Thoracic aorta (tissue), 2 donors: ENCODE results near the gene YKT6. TPM values are rescaled to one million over a fixed set of nuclear protein-coding genes. Genes with fewer than 3 reads are reported as not detected.
"Not testable (repeated sequence)": the region's sequence is repeated elsewhere in the genome, so short reads cannot be mapped to it uniquely, and the experiment has no call there.

Experiments
- ATAC-seq: fragments of 150-250 bp; one replicate; pipeline ENCODE4 v1.8.0; 2017; ENCODE audit warnings: low read depth; ENCODE audit not compliant: insufficient number of reproducible peaks, low FRiP score
- DNase-seq: peaks from one replicate; pipeline ENCODE4 v3.0.0-alpha.2; 2020; ENCODE audit warnings: low spot score
- H3K27ac ChIP-seq, 2 donors: fragments of 200-600 bp; sonication (generic); 1 replicate in 1 of 2; 2 replicates in 1 of 2; pipeline ENCODE4 v1.5.1; 2016; ENCODE audit warnings: mild to moderate bottlenecking in 2 of 2, moderate library complexity in 2 of 2
- H3K27me3 ChIP-seq: fragments of 200-600 bp; sonication (generic); replicated peaks from 2 replicates; pipeline ENCODE4 v1.6.0; 2016; ENCODE audit warnings: mild to moderate bottlenecking; ENCODE audit not compliant: insufficient read depth
- H3K36me3 ChIP-seq: fragments of 200-600 bp; sonication (generic); one replicate; pipeline ENCODE4 v1.5.1; 2016
- H3K4me1 ChIP-seq, 2 donors: fragments of 200-600 bp; sonication (generic); 1 replicate in 1 of 2; 2 replicates in 1 of 2; pipeline versions ENCODE4 v1.5.1 to v1.6.0; 2016; ENCODE audit warnings: low read depth in 2 of 2, mild to moderate bottlenecking in 1 of 2; ENCODE audit not compliant: control insufficient read depth in 1 of 2
- H3K4me3 ChIP-seq: fragments of 200-600 bp; sonication (generic); 2 replicates; pipeline ENCODE4 v1.5.1; 2016; ENCODE audit warnings: mild to moderate bottlenecking
- H3K9me3 ChIP-seq: fragments of 200-600 bp; sonication (generic); 2 replicates; pipeline ENCODE4 v1.5.1; 2016
- total RNA-seq, 2 donors: library from RNA; depleted of rRNA; stranded (reverse); fragments of >200 nt; gene quantifications; one replicate each; pipeline versions ENCODE4 v1.1.0 to v1.2.3, GENCODE V29; 2016
- TF ChIP-seq, protein P1 (sequence below): fragments of 200-600 bp; sonication (generic); IDR thresholded peaks from one replicate; pipeline ENCODE4 v1.5.1; 2019; ENCODE audit warnings: antibody characterized with exemption

Gene YKT6
- total RNA-seq, 2 donors from 2014 or later, result 62.0 to 69.6 TPM

DNA sequence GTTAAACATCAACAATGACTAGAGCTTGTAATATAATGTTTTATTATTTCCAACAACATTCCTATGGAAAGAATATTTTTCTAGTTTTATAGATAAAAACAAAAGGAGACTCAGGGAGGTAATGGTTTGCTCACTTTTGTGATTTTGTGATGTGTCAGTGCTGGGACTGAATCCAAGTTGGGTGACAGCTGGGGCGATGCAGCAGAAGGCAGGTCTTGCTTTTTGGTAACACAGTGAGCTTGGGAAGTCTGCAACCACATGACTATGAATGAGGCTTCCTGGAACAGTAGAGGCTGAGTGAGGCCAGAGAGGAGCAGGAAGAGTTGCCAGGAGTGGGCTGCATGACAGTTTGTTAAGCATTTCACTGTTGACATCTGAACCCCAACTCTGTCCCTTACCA lies 4.9 kb upstream of the YKT6 start:
- Histone ChIP-seq H3K9me3 (no peaks in the 10 kb centered on the region), H3K27me3 (no peaks in the 10 kb centered on the region), H3K36me3 (no peaks in the 10 kb centered on the region), H3K4me1 (no peaks in the 10 kb centered on the region), H3K4me3 (no peak overlapping the region), H3K27ac (no peak overlapping the region)
- ATAC-seq (no peak), DNase-seq (no peak)
- TF ChIP-seq, protein P1, sequence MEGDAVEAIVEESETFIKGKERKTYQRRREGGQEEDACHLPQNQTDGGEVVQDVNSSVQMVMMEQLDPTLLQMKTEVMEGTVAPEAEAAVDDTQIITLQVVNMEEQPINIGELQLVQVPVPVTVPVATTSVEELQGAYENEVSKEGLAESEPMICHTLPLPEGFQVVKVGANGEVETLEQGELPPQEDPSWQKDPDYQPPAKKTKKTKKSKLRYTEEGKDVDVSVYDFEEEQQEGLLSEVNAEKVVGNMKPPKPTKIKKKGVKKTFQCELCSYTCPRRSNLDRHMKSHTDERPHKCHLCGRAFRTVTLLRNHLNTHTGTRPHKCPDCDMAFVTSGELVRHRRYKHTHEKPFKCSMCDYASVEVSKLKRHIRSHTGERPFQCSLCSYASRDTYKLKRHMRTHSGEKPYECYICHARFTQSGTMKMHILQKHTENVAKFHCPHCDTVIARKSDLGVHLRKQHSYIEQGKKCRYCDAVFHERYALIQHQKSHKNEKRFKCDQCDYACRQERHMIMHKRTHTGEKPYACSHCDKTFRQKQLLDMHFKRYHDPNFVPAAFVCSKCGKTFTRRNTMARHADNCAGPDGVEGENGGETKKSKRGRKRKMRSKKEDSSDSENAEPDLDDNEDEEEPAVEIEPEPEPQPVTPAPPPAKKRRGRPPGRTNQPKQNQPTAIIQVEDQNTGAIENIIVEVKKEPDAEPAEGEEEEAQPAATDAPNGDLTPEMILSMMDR, result no peak

DNA sequence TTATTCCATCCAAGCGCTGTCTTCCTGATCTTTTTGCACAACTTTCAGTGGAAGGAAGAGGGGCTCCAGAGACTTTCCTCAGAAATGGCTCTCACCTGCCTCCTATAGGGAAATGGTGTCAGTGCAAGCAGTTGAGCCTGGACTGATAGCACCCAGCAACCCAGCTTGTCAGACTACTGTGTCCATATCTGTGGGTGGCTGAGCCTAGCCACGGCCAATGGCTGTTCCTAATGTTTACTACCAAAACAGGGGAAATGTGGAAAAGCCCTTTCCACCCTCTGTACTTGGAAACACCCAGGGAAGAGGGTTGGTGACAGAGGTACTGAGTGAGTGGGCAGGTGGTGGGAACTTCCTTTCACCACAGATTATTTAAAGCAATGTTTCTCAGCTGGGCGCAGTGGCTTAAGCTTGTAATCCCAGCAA lies 4.3 kb upstream of the YKT6 start:
- no peak for ATAC-seq
- peaks cover 0 to 1% of the 10 kb centered on the region in 2 donors for H3K4me1 ChIP-seq
- H3K9me3 ChIP-seq, result no peaks in the 10 kb centered on the region
- no peaks in the 10 kb centered on the region for H3K27me3 ChIP-seq
- H3K36me3 ChIP-seq, result no peaks in the 10 kb centered on the region
- H3K4me3 ChIP-seq, result no peak overlapping the region
- TF ChIP-seq, protein P1, result peak; percentile 65
- no peak overlapping the region for H3K27ac ChIP-seq
- no peak for DNase-seq

DNA sequence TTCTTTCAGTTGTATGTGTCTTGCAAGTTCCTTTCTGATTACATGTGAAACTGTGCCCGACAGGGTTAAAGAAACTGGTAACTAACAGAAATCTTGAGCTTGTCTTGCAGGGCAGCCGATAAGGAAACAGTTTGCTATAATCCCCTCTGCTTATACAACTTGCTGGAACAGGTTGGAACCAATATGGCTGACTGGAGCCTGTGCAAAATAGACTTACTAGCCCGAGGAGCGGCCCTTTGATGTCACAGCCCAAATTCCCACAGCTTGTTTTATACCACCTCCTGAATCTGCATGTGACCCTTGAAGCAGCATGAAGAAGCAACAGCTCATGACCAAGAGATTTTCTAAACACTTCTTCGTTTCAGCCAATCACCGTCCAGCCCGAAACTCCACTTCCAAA lies 3.3 kb upstream of the YKT6 start:
- no peak for ATAC-seq
- TF ChIP-seq, protein P1, result no peak
- Histone ChIP-seq H3K4me1 (peaks cover 10 to 11% of the 10 kb centered on the region in 2 donors), H3K27me3 (no peaks in the 10 kb centered on the region), H3K4me3 (no peak overlapping the region), H3K9me3 (no peaks in the 10 kb centered on the region), H3K36me3 (no peaks in the 10 kb centered on the region), H3K27ac (no peak overlapping the region)
- no peak for DNase-seq

DNA sequence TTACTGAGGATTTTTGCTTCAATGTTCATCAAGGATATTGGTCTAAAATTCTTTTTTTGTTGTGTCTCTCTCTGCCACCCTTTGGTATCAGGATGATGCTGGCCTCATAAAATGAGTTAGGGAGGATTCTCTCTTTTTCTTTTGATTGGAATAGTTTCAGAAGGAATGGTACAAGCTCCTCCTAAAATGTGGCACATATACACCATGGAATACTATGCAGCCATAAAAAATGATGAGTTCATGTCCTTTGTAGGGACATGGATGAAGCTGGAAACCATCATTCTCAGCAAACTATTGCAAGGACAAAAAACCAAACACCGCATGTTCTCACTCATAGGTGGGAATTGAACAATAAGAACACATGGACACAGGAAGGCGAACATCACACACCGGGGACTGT lies 615 bp upstream of the YKT6 start:
- not testable (repeated sequence) for H3K36me3 ChIP-seq, DNase-seq, ATAC-seq, H3K4me3 ChIP-seq, H3K27me3 ChIP-seq, H3K27ac ChIP-seq, H3K9me3 ChIP-seq
- peaks cover 14 to 25% of the 10 kb centered on the region in 2 donors for H3K4me1 ChIP-seq

DNA sequence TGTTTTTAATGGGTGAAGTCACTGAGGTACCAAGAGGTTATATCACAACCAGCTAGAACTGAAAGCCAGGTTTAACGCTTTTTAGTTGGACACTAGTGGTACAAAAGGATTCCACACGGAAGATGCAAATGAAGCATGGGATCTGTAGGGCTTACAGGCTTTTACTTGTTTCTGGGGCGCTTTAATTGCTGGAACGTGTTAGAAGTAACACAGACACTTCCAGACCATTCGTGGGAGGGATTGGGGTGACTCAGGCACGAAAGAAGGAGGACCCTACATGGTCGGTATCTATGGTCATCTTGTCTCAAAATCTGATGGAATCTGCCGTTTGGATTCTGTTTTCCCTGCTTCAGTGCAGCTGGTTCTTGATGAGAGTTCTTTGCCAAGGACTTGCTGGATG lies 1.0 kb downstream of the YKT6 start:
- H3K27me3 ChIP-seq, result no peaks in the 10 kb centered on the region
- no peak for ATAC-seq
- DNase-seq, result no peak
- H3K4me3 ChIP-seq, result peak overlapping the region; percentile 100
- no peak overlapping the region for H3K27ac ChIP-seq
- peaks cover 14 to 25% of the 10 kb centered on the region in 2 donors for H3K4me1 ChIP-seq
- H3K36me3 ChIP-seq, result peaks cover 16% of the 10 kb centered on the region
- TF ChIP-seq, protein P1, result no peak
- no peaks in the 10 kb centered on the region for H3K9me3 ChIP-seq

DNA sequence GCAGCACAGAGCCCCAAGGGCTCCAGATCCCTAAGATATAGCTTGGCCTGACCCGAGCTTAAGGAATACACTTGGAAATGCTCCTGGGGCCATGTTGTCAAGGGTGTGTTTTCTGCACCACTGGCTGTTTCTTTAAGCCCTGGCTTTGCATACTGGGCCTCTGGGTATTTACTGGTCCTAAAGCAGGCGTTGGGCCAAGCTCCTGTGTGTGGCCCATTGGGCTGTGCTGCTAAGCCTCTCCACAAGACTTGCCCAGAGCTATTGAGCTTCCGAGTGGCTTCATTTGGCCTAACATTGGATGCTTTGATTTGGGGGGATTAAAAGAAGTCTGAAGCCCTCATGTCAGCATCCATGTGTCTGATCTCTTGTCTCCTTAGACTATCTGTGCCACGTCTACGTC lies 5.2 kb downstream of the YKT6 start:
- no peak overlapping the region for H3K27ac ChIP-seq
- no peak for DNase-seq

More for the DNA sequence above, 5.2 kb downstream of the YKT6 start:
- Histone ChIP-seq H3K4me3 (no peak overlapping the region), H3K9me3 (no peaks in the 10 kb centered on the region), H3K36me3 (peaks cover 53% of the 10 kb centered on the region), H3K27me3 (no peaks in the 10 kb centered on the region), H3K4me1 (peaks cover 14 to 25% of the 10 kb centered on the region in 2 donors)
- no peak for ATAC-seq
- TF ChIP-seq, protein P1, result no peak
